Measurements from ENCODE around the gene TBL1XR1.
"Not testable (repeated sequence)": the region's sequence is repeated elsewhere in the genome, so short reads cannot be mapped to it uniquely, and the experiment has no call there.

TBL1XR1 gene

GRCh38 chr3:177056927-177057326 lies 140.4 kb downstream of the TBL1XR1 start:
- no peak for DNase-seq

GRCh38 chr3:177055605-177056571 lies 141.4 kb downstream of the TBL1XR1 start:
- no peak for DNase-seq

GRCh38 chr3:177053107-177053506 lies 144.2 kb downstream of the TBL1XR1 start:
- DNase-seq, result no peak

GRCh38 chr3:177051411-177051810 lies 145.9 kb downstream of the TBL1XR1 start:
- no peak for DNase-seq

GRCh38 chr3:177050501-177051237 lies 146.6 kb downstream of the TBL1XR1 start:
- DNase-seq, result peak; percentile 24

GRCh38 chr3:177045767-177046166 lies 151.5 kb downstream of the TBL1XR1 start:
- DNase-seq, result no peak

GRCh38 chr3:177045222-177045621 lies 152.1 kb downstream of the TBL1XR1 start:
- DNase-seq, result no peak

- DNase-seq, result no peak
These were observed 155.3 kb downstream of the TBL1XR1 start for GRCh38 chr3:177041730-177042551.

- DNase-seq, result no peak
These were observed 156.1 kb downstream of the TBL1XR1 start for GRCh38 chr3:177041021-177041729.

- DNase-seq, result no peak
These were observed 157.6 kb downstream of the TBL1XR1 start for GRCh38 chr3:177039490-177040274.

GRCh38 chr3:177037241-177037640 lies 160.0 kb downstream of the TBL1XR1 start:
- DNase-seq, result no peak

- DNase-seq, result no peak
These were observed 161.6 kb downstream of the TBL1XR1 start for GRCh38 chr3:177035676-177036075.

GRCh38 chr3:177034832-177035475 lies 162.3 kb downstream of the TBL1XR1 start:
- DNase-seq, result no peak

- no peak for DNase-seq
These were observed 170.6 kb downstream of the TBL1XR1 start for GRCh38 chr3:177026505-177027277.

GRCh38 chr3:177015881-177016280 lies 181.4 kb downstream of the TBL1XR1 start:
- no peak for DNase-seq

- DNase-seq, result no peak
These were observed 183.5 kb downstream of the TBL1XR1 start for GRCh38 chr3:177013681-177014280.

- no peak for DNase-seq
These were observed 191.4 kb downstream of the TBL1XR1 start for GRCh38 chr3:177005718-177006405.

- DNase-seq, result not testable (repeated sequence)
These were observed 197.1 kb downstream of the TBL1XR1 start for GRCh38 chr3:177000159-177000558.

- no peak for DNase-seq
These were observed 201.3 kb downstream of the TBL1XR1 start for GRCh38 chr3:176995946-176996345.

Data from DMS 273 treated with DMSO at 0.1 percent for 48 hours (cell line).